GM18873 (cell line): ENCODE results near the gene KRTAP3-2.
"Not testable (repeated sequence)": the region's sequence is repeated elsewhere in the genome, so short reads cannot be mapped to it uniquely, and the experiment has no call there.

ENCODE experiments used
- ATAC-seq: cut with Tn5 transposase; IDR thresholded peaks from one replicate; pipeline ENCODE4 v1.9.1; 2021; ENCODE audit warnings: mild to moderate bottlenecking, moderate library complexity, moderate number of reproducible peaks; ENCODE audit not compliant: unreplicated experiment, low FRiP score

Gene KRTAP3-2

GRCh38 chr17:40999563-40999962, at the start of gene KRTAP3-2:
TSS of gene KRTAP3-2 (minus strand) at chr17:40999906. CDS start at chr17:40999853, 53 bp downstream.
- not testable (repeated sequence) for ATAC-seq

DNA sequence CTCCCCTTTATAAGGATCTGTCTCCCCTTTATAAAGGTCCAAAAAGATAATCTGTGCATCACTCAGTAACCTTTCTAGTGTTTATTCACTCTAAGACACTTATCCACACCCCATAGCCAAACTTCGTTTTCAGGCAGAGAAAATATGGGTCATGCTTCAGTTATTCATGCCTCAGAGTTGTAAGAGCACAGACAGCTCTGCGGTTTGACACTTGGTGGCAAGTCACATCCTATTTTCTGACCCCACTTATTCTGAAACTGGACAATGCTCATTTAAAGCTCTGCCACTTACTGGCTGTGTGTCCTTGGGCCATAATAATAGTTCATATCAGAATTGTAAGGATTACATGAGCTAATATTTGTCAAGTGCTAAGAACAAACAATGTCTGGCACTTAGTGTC, 49.4 kb upstream of the KRTAP3-2 start:
- no peak for ATAC-seq

DNA sequence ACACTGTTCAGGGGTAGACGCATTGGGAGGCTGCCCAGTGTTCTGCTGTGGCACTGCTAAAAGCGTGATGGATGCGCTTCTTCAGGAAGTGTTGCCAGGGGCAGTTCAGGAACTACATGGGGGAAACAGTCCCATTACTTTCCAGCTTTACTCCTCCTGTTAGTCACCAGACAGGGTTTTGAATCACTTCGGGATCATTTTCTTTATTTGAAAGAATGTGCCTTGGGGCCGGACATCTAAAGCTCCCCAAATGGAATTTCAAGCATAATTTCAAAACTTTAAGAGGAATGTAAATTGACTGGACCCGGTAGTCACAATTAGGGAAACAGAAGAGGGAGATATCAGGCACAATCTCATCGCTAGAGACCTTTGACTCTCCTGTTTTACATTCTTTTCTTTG, 48.7 kb upstream of the KRTAP3-2 start:
- no peak for ATAC-seq

DNA sequence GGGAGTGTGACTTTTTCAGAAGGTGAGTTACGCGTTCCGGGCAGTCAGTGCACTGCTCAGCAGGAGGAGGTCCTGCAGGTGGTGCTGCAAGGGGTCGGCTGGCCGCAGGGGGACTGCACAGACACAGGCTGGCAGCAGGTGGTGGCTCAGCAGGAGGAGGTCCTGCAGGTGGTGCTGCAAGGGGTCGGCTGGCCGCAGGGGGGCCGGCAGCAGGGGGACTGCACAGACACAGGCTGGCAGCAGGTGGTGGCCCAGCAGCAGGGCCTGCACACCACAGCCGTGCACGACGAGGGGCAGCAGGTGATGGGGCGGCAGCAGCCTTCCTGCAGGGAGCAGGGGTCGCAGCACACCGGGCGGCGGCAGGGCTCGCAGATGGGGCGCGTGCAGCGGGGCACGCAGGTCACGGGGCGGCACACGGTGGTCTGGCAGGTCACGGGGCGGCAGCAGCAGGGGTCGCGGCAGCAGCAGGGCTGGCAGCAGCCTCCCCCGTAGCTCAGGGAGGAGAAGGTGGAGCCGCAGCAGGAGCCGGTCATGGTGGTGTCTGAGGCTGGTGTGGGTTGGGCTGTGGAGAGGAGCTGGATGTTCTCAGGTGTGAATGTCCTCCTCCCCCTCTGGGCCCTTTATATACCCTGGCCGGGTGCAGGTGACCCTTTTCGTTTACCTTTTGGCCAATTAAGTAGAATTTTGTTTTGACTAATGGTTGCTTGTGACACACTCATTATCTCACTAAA, 47.2 kb upstream of the KRTAP3-2 start, which contains the start of gene KRTAP2-1:
Gene KRTAP2-1, minus strand, starts transcription at position 582 of the 731 bp plus-strand sequence. Its CDS starts 49 bp downstream, at position 533.
- ATAC-seq, result not testable (repeated sequence)

- no peak for ATAC-seq
These were observed 43.2 kb upstream of the KRTAP3-2 start for GRCh38 chr17:41042953-41043352.

DNA sequence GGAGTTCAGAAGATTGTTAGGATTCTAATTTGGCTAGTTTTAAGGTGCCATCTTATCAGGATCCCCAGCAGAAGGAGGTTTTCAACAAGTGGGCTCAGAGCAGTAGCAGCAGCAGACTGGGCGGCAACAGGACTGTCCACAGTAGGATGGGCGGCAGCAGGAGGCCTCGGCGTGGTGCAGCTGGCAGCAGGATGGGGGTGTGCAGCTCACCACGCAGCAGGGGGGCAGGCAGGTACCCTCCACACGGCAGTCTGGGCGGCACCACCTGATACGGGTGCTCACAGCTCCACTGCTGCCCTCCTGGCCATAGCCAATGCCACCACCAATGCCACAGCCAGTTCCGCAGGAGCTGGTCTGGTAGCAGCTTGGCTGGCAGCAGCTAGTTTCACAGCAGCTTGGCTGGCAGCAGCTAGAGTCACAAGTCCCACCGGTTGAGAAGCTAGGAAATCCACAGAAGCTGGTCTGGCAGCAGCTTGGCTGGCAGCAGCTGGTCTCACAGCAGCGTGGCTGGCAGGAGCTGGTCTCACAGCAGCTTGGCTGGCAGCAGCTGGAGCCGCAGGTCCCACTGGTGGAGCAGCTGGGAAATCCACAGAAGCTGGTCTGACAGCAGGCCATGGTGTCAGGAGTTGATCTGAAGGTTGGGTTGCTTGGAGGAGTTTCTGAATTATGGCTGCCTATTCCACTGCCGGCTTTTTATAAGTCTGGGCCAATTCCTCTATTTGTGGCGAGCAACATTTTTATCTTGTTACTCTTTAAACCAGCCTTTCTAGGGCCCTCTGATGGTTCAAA, 41.3 kb upstream of the KRTAP3-2 start, which contains the start of gene KRTAP1-1:
Gene KRTAP1-1, minus strand, starts transcription at position 668 of the 789 bp plus-strand sequence. Its CDS starts 53 bp downstream, at position 615.
- not testable (repeated sequence) for ATAC-seq

DNA sequence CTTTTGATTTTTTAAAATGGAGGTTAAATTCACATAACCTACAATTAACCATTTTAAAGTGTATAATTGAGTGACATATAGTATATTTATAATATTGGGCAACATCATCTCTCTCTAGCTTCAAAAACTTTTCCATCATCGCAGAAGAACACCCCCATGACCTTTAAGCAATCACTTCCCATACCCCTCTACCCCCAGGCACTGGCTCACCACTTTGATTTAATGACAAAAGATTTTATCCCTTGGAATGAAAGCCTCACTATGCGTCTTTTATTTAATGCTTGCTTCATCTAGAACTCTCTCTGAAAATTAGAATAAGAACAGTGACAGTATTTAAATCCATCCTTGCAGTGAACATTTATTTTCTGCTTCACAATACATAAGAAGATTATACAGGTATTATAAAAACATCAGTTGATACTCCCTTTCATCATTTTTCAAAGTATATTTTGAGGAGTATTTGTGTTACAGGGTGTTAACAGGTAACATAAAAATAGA, 38.2 kb upstream of the KRTAP3-2 start:
- ATAC-seq, result no peak

- not testable (repeated sequence) for ATAC-seq
These were observed 34.7 kb upstream of the KRTAP3-2 start, which contains the start of gene KRTAP1-3 for GRCh38 chr17:41034346-41034935. TSS of gene KRTAP1-3 (minus strand) at chr17:41034874. CDS start at chr17:41034821, 53 bp downstream.

- ATAC-seq, result no peak
These were observed 30.0 kb upstream of the KRTAP3-2 start, which contains the start of gene KRTAP1-4 for GRCh38 chr17:41029633-41030245. TSS of gene KRTAP1-4 (minus strand) at chr17:41030195. CDS start at chr17:41030078, 117 bp downstream.

- no peak for ATAC-seq
These were observed 27.2 kb upstream of the KRTAP3-2 start, which contains the start of gene KRTAP1-5 for GRCh38 chr17:41026715-41027471. TSS of gene KRTAP1-5 (minus strand) at chr17:41027208. CDS start at chr17:41027155, 53 bp downstream.

DNA sequence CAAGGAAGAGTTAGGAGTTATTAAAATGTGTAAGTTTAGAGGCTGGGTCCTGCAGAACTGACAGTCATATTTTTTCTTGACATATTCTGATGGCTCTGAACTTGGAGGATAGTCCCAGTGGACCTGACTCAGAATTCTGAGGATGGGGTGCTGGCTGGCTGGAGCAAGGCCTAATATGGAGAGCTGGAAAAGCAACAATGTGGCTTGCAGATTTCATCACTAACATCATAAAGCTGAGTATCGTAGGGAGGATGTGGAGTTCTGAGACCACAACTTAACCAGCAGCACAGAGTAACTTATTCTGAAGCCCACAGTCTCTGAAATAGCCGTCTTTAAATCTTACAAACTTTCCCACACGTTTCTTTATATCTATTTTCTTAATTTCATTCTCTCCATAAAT, 25.0 kb upstream of the KRTAP3-2 start:
- no peak for ATAC-seq

- no peak for ATAC-seq
These were observed 20.6 kb upstream of the KRTAP3-2 start for GRCh38 chr17:41020336-41020735.

GRCh38 chr17:41019415-41019814, 19.7 kb upstream of the KRTAP3-2 start:
- ATAC-seq, result no peak

DNA sequence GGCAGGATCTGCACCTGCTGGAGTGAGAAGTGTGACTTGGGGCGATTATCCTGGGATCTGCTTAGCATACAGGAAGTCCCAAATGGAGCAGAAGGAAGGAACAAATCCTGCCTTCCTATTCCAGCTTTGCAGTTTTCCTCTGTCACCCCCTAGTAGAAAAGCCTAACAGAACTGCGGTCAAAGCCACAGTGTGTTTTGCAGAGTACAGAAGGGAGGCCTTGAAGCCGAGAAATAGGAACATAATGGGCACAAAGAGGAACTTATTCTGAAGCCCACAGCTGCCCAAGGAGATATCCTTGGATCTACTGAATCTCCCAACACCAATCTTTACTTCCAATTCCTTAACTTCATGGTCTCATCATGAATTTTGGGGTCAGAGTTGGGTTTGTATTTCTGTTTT, 18.8 kb upstream of the KRTAP3-2 start:
- no peak for ATAC-seq

GRCh38 chr17:41016578-41017215, 17.0 kb upstream of the KRTAP3-2 start:
- ATAC-seq, result no peak

GRCh38 chr17:41015454-41015853, 15.7 kb upstream of the KRTAP3-2 start:
- ATAC-seq, result no peak

GRCh38 chr17:41013606-41014005, 13.9 kb upstream of the KRTAP3-2 start:
- ATAC-seq, result no peak

DNA sequence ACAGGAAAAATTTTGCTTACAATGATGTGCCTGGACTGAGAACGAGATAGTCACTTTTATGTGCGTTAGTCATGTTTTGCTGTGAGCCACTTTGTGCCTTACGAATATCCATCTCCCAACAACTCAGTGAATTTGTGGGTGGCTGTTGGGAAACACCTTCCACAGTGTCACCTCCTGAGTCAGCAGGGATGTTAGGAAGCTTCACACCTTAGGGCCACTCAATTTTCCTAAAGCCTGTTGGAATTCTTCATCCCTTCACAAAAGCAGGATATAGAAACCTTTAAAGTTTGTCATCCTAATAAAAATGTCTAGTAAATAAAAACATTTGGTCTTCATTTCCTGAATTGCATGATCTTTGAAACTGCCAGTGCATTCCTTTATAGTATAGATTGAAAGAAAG, 13.5 kb upstream of the KRTAP3-2 start:
- ATAC-seq, result no peak
